Measurements from ENCODE around the gene IFI27.

DNA sequence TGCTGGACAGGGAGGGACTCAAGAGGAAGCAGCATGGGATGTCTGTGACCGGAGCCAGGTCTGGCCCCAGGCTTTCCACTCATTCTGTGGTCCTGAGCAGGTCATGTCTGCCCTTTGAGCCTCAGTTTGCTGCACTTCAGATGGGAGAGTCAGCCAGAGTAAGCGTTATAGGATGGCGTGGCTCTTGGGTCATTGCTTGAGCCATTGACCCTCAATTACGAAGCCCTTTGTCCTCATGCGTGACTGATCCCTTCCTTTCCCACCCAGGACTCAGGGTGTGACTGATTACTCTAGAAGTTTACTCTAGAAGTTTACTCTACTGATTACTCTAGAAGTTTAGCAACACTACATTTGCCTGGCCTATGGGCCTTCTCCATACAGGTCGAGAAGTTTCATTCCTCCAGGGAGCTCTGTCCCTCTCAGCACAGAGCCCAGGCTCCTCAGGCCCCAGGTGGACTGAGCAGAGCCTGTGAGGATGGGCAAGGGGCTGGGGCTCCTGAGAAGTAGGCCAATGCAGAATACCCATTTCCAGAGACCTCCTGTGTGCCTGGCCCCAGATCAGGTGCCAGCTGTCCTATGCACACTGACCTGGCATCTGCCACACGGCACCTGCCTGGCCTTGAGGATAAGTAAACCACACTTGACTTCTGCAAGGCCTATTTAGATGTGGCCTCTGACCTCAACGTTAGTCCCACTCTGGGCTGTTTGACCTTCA lies 7.6 kb upstream of the IFI27 start:
- TF ChIP-seq GTF2F1 (IDR thresholded peaks at IDR 0.05; ENCODE audit: borderline replicate concordance, low read depth, low read length) (no peak), BACH1 (IDR thresholded peaks at IDR 0.05; ENCODE audit: low read length) (no peak)
